Measurements from ENCODE around the gene TGFB1.

DNA sequence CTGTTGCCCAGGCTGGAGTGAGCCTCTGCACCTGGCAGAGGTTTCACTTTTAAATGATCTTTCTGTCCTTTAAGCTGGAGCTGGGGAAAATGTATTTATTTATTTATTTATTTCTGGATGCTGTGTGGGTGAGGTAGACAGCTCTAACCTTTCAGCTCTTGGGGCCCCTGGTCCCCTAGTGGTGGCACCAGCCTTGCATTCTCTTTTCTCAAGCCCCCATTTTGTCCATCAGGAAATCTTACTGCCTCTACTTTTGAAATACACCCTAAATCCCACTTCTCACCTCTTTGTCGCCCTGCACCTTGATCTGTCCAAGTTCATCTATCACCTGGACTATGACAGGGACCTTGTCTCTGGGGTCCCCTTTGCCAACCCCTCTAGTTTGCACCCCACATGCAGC is 12.4 kb upstream of the TGFB1 start:
- TF ChIP-seq, protein P1, sequence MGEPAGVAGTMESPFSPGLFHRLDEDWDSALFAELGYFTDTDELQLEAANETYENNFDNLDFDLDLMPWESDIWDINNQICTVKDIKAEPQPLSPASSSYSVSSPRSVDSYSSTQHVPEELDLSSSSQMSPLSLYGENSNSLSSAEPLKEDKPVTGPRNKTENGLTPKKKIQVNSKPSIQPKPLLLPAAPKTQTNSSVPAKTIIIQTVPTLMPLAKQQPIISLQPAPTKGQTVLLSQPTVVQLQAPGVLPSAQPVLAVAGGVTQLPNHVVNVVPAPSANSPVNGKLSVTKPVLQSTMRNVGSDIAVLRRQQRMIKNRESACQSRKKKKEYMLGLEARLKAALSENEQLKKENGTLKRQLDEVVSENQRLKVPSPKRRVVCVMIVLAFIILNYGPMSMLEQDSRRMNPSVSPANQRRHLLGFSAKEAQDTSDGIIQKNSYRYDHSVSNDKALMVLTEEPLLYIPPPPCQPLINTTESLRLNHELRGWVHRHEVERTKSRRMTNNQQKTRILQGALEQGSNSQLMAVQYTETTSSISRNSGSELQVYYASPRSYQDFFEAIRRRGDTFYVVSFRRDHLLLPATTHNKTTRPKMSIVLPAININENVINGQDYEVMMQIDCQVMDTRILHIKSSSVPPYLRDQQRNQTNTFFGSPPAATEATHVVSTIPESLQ (CRISPR knock-in tag; IDR thresholded peaks at IDR 0.05), result no peak
- TF ChIP-seq, protein P2, sequence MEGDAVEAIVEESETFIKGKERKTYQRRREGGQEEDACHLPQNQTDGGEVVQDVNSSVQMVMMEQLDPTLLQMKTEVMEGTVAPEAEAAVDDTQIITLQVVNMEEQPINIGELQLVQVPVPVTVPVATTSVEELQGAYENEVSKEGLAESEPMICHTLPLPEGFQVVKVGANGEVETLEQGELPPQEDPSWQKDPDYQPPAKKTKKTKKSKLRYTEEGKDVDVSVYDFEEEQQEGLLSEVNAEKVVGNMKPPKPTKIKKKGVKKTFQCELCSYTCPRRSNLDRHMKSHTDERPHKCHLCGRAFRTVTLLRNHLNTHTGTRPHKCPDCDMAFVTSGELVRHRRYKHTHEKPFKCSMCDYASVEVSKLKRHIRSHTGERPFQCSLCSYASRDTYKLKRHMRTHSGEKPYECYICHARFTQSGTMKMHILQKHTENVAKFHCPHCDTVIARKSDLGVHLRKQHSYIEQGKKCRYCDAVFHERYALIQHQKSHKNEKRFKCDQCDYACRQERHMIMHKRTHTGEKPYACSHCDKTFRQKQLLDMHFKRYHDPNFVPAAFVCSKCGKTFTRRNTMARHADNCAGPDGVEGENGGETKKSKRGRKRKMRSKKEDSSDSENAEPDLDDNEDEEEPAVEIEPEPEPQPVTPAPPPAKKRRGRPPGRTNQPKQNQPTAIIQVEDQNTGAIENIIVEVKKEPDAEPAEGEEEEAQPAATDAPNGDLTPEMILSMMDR (IDR thresholded peaks at IDR 0.05), result 0 out of 2 replicates have a peak, but pooled peaks have one; percentile 7
- TF ChIP-seq, protein P3, sequence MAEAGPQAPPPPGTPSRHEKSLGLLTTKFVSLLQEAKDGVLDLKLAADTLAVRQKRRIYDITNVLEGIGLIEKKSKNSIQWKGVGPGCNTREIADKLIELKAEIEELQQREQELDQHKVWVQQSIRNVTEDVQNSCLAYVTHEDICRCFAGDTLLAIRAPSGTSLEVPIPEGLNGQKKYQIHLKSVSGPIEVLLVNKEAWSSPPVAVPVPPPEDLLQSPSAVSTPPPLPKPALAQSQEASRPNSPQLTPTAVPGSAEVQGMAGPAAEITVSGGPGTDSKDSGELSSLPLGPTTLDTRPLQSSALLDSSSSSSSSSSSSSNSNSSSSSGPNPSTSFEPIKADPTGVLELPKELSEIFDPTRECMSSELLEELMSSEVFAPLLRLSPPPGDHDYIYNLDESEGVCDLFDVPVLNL (CRISPR knock-in tag; IDR thresholded peaks at IDR 0.05; ENCODE audit: borderline replicate concordance, low read depth), result no peak
- TF ChIP-seq SP1 (CRISPR knock-in tag; conservative IDR thresholded peaks at IDR 0.05) (no peak), ELF4 (CRISPR knock-in tag; IDR thresholded peaks at IDR 0.05; ENCODE audit: low read depth) (no peak), SMAD4 (CRISPR knock-in tag; IDR thresholded peaks at IDR 0.05) (no peak), ETV6 (CRISPR knock-in tag; IDR thresholded peaks at IDR 0.05) (no peak), PRRX2 (CRISPR knock-in tag; IDR thresholded peaks at IDR 0.05) (no peak), NR3C1 (CRISPR knock-in tag; conservative IDR thresholded peaks at IDR 0.05; ENCODE audit: low read depth) (no peak)
- TF ChIP-seq, protein P4, sequence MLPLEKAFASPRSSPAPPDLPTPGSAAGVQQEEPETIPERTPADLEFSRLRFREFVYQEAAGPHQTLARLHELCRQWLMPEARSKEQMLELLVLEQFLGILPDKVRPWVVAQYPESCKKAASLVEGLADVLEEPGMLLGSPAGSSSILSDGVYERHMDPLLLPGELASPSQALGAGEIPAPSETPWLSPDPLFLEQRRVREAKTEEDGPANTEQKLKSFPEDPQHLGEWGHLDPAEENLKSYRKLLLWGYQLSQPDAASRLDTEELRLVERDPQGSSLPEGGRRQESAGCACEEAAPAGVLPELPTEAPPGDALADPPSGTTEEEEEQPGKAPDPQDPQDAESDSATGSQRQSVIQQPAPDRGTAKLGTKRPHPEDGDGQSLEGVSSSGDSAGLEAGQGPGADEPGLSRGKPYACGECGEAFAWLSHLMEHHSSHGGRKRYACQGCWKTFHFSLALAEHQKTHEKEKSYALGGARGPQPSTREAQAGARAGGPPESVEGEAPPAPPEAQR (CRISPR knock-in tag; IDR thresholded peaks at IDR 0.05), result no peak
- TF ChIP-seq, protein P5, sequence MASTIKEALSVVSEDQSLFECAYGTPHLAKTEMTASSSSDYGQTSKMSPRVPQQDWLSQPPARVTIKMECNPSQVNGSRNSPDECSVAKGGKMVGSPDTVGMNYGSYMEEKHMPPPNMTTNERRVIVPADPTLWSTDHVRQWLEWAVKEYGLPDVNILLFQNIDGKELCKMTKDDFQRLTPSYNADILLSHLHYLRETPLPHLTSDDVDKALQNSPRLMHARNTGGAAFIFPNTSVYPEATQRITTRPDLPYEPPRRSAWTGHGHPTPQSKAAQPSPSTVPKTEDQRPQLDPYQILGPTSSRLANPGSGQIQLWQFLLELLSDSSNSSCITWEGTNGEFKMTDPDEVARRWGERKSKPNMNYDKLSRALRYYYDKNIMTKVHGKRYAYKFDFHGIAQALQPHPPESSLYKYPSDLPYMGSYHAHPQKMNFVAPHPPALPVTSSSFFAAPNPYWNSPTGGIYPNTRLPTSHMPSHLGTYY (CRISPR knock-in tag; IDR thresholded peaks at IDR 0.05), result no peak
- TF ChIP-seq, protein P6, sequence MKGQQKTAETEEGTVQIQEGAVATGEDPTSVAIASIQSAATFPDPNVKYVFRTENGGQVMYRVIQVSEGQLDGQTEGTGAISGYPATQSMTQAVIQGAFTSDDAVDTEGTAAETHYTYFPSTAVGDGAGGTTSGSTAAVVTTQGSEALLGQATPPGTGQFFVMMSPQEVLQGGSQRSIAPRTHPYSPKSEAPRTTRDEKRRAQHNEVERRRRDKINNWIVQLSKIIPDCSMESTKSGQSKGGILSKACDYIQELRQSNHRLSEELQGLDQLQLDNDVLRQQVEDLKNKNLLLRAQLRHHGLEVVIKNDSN (CRISPR knock-in tag; IDR thresholded peaks at IDR 0.05), result no peak
